HuH-7.5 (cell line): ENCODE results near the gene STYXL2.

Experiments
- DNase-seq: peaks from one replicate; pipeline ENCODE4 v3.0.0; 2011; ENCODE audit warnings: low spot score

STYXL2 gene

GRCh38 chr1:167110586-167110985 is 16.7 kb downstream of the STYXL2 start:
- no peak for DNase-seq

- no peak for DNase-seq
These were observed 18.2 kb downstream of the STYXL2 start for GRCh38 chr1:167111868-167112709.

- no peak for DNase-seq
These were observed 20.9 kb downstream of the STYXL2 start for GRCh38 chr1:167114725-167115124.

GRCh38 chr1:167115655-167116054 is 21.8 kb downstream of the STYXL2 start:
- DNase-seq: no peak

GRCh38 chr1:167116174-167116573 is 22.3 kb downstream of the STYXL2 start:
- DNase-seq: no peak

GRCh38 chr1:167117225-167117624 is 23.4 kb downstream of the STYXL2 start:
- no peak for DNase-seq

- no peak for DNase-seq
These were observed 24.3 kb downstream of the STYXL2 start for GRCh38 chr1:167118188-167118587.

GRCh38 chr1:167119696-167120095 is 25.8 kb downstream of the STYXL2 start:
- DNase-seq: no peak

- no peak for DNase-seq
These were observed 27.0 kb downstream of the STYXL2 start for GRCh38 chr1:167120899-167121298.

- no peak for DNase-seq
These were observed 27.7 kb downstream of the STYXL2 start for GRCh38 chr1:167121375-167122120.

- DNase-seq: no peak
These were observed 28.2 kb downstream of the STYXL2 start for GRCh38 chr1:167122121-167122480.

- DNase-seq: no peak
These were observed 28.7 kb downstream of the STYXL2 start for GRCh38 chr1:167122568-167122967.

- no peak for DNase-seq
These were observed 32.4 kb downstream of the STYXL2 start for GRCh38 chr1:167126317-167126716.

GRCh38 chr1:167126811-167127210 is 32.9 kb downstream of the STYXL2 start:
- no peak for DNase-seq

- no peak for DNase-seq
These were observed 33.4 kb downstream of the STYXL2 start for GRCh38 chr1:167127236-167127635.

GRCh38 chr1:167127661-167128060 is 33.8 kb downstream of the STYXL2 start:
- DNase-seq: no peak

GRCh38 chr1:167128261-167129227 is 34.7 kb downstream of the STYXL2 start:
- DNase-seq: no peak

- no peak for DNase-seq
These were observed 37.1 kb downstream of the STYXL2 start for GRCh38 chr1:167130829-167131510.

GRCh38 chr1:167132301-167133010 is 38.6 kb downstream of the STYXL2 start:
- DNase-seq: no peak

- no peak for DNase-seq
These were observed 41.5 kb downstream of the STYXL2 start for GRCh38 chr1:167135281-167135840.

- no peak for DNase-seq
These were observed 42.3 kb downstream of the STYXL2 start for GRCh38 chr1:167136191-167136614.
